GM08714 (cell line): ENCODE results near the gene SFXN5.

Experiments used
- H3K4me3 ChIP-seq: fragments of 200-500 bp; sonication (Bioruptor generic); 2 replicates; pipeline ENCODE4 v1.5.1; 2014; ENCODE audit warnings: mild to moderate bottlenecking, low read length, inconsistent platforms
- ZNF274 ChIP-seq: IDR thresholded peaks from 2 replicates; pipeline ENCODE4 v1.6.1; 2012; ENCODE audit warnings: mild to moderate bottlenecking, low read depth, low read length

SFXN5 gene

GRCh38 chr2:72988041-72988440 is 83.5 kb downstream of the SFXN5 start:
- H3K4me3 ChIP-seq = no peak overlapping the region
- TF ChIP-seq ZNF274 = no peak

DNA sequence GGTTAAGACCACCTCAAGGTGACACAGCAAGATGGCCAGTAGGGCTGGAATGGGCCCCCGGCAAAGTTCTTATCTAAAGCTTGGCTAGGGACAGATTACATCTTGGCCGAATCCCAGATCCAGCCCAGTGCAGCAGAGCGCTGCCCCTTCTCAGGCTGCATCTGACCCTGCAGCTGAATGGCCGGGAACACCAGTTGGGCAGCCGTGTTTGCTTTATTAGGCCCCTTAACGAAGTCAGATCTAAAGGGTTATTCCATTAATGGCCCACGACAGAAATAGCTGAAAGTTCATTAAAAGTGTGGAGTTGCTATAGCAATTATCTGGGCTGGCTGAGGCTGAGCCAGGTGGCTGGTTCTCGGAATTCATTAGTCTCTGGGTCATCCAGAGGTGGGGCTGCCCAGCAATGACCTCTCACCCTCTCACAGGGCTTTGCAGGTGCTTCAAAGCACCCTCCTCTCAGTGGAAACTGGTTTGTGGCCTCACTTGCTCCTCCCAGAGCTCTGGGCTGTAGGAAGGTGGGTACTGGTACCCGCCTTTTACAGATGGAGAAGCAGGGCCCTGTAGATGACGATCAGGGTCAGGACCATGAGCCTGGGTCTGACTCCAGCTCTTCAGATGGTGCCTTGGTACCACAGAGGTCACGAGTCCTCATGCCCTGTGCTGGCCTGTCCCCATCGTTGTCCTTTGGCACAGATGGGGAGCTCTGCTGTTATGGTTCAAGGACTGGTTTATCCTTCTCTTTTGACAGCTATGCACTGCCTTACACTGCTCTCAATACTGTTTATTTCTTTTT is 85.4 kb downstream of the SFXN5 start:
- no peak for TF ChIP-seq ZNF274
- no peak overlapping the region for H3K4me3 ChIP-seq

DNA sequence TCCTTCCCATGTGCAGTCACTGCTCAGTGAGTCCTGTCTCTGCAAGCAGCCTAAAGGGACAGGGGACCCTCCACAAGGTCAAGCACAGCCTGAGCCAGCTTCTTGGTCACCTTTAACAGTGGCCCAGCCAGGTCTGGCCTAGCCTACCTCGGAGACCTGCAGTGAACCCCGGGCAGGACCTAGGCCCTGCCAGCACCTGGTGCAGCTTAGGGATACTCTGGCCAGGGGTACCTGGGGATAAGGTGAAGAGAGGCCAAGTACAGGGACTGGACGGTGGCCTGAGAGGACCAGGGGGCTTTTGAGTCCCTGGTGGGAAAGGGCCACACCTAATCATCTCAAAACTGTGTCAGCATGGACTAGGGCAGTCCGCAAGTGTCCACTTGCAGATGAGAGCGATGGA is 86.4 kb downstream of the SFXN5 start:
- H3K4me3 ChIP-seq = no peak overlapping the region
- no peak for TF ChIP-seq ZNF274

GRCh38 chr2:72984172-72984671 is 87.3 kb downstream of the SFXN5 start:
- TF ChIP-seq ZNF274 = no peak
- H3K4me3 ChIP-seq = no peak overlapping the region

DNA sequence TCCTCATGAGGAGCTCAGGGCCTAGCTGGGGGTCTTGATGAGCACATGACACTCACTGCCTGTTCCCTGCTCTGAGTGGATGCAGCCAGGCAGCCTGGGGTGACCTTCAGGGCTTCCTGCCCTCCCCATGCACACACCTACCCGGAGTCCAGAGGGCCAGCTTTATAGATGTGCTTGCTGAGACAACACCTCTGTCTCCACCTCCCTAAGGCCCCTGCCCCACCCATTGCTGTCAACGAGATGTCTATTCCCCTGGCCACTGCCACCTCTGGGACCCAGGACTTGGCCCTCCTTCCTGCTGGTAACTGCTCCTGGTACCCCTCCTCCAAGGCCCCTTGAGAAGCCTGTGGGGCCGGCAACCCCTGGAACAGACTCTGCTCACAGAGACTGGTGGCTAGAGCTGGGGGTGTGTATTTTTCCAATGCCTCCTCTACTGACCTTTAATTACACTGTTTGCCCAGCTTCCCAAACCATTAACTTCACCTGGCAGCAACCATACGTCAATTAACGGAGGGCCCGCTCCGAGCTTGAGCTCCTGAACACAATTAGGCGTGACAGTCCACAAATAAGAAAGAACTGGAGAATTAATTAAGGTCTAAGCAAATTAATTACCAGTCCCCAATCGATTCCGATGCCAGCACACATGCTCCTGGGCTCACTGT is 87.9 kb downstream of the SFXN5 start:
- TF ChIP-seq ZNF274 = no peak
- no peak overlapping the region for H3K4me3 ChIP-seq

DNA sequence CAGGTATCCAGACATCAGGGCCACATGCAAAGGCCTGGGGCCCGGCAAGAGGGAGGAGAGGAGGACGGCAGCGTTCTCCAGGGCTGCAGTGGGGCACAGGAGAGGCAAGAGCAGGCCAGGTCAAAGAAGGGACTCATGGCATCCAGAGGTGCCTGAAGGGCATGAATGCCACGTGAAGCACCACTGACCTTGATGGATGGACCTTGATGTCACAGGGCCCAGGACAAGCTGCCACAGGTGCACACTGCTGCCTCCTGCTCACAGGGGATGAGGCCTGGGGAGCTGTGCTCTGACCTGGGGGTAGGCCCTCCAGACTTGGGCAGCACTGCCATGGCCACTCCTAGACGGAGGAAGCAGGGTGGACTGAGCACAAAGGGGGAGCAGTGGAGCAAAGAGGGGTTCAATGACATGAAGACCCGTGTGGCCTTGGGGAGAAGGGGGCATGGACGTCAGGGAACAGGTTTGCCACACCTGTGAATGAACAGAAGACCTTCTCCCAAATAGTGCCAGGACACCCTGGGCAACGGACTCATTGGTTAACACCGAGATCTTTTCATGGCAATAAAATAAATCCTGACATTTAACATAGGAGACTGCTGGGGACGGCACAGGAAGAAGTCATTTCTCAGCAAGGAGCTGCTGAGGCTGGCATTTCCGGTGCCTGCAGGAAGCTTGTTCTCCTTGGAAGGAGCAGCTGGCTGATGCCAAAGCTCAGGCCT is 88.6 kb downstream of the SFXN5 start:
- no peak for TF ChIP-seq ZNF274

DNA sequence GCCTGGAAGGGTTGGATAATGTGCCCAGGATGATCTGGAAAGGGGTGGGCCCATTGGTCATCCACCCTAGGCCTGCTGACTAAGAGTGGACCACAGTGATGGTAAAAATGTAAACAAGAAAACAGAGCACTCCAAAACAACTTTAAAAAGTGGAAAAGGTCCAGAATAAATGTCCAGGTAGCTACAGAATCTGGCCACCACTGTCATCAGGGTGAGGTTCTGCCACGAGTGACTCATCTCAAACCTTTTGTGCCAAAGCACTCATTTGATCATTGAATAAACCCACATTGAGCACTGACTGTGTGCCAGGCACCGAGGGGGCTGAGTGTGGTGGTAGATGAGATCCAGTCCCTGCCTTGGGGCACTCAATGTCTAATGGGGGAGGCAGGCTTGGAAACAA is 89.3 kb downstream of the SFXN5 start:
- TF ChIP-seq ZNF274 = no peak
- H3K4me3 ChIP-seq = no peak overlapping the region

More for the DNA sequence above, 88.6 kb downstream of the SFXN5 start:
- H3K4me3 ChIP-seq = no peak overlapping the region

DNA sequence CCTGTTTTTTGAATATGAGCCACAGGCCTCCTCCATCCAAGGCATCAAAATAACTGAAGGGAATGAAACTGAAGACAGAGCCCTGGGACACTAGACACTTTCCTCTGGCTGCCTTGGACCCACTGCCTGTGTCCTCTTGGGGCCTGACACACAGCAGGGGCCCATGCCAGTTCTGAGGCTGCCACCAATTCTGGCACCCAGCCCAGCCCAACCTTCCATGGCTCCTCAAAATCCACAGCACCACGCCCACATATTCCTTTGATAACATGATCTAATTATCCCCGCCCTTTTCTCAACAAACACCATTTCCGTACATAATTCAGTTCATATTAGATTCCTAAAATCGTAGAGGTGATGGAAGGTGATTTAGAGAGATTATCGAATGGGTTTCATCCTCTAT is 90.0 kb downstream of the SFXN5 start:
- TF ChIP-seq ZNF274 = no peak
- H3K4me3 ChIP-seq = no peak overlapping the region

GRCh38 chr2:72980535-72981217 is 90.8 kb downstream of the SFXN5 start:
- TF ChIP-seq ZNF274 = no peak
- no peak overlapping the region for H3K4me3 ChIP-seq

DNA sequence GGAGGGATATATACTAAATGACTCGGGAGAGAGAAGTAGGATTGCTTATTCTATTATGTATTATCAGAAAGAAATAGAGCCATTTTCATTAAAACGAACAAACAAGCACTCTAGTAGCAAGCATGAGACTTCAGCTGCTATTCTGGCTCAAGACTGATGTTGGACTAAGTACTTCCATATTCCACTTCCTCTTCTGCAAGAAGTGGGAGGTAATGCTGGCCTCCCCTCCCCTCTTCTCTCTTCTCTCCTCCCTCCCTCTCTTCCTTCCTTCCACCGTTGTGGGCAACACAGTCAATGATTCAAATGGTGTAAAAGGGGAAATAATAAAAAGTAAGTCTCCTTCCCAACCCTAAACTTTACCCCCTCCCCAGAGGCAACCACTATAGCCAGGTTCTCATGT is 91.6 kb downstream of the SFXN5 start:
- TF ChIP-seq ZNF274 = no peak
- H3K4me3 ChIP-seq = no peak overlapping the region

DNA sequence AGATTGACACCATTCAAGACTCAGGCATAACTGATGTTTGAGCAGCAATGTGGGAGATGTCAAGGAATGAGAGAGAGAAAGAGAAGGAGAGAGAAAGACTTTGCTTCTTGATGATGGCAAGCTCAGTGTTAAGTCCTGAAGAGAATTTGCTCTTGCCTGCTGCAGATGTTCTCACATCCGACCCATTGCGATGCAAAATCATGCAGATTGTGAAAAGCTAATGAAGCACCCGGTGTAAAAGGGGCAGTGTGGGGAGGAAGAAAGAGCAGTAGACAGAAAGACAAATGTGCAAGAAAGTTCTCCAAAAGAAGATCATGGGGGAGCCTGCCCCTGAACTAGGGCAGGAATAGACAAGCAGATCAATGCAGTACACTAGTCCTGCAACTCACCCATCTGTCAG is 96.5 kb downstream of the SFXN5 start:
- H3K4me3 ChIP-seq = no peak overlapping the region
- no peak for TF ChIP-seq ZNF274

DNA sequence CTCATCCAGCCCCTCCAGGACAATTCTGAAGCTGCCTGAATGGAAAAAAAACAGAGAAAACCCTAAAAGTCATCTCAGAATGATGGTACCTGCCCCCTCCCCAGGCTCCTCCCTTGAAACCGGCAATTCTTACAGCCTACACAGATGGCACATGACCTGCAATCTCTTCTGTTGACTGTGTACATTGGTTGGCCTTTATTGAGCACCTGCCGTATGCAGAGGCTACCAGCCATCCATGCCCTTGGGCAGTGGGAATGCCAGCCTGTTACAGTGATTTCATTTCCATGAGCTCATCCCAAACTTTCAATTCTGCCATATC is 97.1 kb downstream of the SFXN5 start:
- no peak overlapping the region for H3K4me3 ChIP-seq
- TF ChIP-seq ZNF274 = no peak

DNA sequence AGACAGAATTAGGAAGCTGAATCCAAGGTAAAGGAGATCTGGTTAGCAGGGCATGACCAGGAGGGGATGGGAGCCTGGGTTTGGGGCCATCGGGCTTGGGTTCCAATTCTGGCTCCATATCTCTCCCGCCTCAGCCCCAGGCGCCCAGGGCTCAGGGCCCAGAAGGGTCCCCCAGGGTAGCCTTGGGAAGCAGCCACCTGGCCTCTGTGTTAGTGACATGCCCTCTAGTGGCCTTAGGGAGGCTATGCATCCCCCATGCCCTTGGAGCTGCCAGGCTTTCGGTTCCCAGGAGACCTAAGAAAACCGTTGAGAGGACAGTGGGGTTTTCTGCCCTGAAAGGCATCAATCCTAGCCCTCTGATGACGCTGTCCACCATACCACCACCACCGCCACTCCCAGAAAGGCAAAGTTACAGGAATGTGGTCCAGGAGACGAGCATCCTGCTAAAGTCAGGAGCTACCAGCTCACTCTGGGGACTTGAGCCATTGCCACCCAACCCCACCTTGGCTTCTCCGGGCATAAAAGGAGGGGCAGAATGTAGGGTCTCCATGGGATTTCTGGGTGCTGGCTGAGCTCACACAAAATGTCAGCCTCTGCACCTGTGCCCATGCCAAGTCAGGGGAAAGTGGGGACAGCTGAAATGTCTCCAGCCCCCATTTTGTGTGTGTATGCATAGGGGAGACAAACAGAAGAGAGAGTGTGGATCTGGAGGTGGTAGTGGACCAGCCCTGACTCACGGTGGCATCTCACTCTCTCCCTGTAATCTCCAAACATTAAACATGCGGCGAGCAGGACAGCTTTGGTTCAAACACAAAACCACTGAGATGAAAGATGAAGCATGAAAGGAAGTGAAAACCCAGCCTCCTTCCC is 97.7 kb downstream of the SFXN5 start:
- no peak overlapping the region for H3K4me3 ChIP-seq
- no peak for TF ChIP-seq ZNF274
